GM19463 (cell line): ENCODE results near the gene S100A10.

Source experiments
- ATAC-seq: cut with Tn5 transposase; IDR thresholded peaks from one replicate; pipeline ENCODE4 v1.9.1; 2021; ENCODE audit warnings: mild to moderate bottlenecking, moderate library complexity; ENCODE audit not compliant: unreplicated experiment

S100A10 gene

GRCh38 chr1:151966061-151966460, 27.6 kb downstream of the S100A10 start:
- no peak for ATAC-seq

GRCh38 chr1:151964510-151964909, 29.1 kb downstream of the S100A10 start:
- ATAC-seq = no peak

DNA sequence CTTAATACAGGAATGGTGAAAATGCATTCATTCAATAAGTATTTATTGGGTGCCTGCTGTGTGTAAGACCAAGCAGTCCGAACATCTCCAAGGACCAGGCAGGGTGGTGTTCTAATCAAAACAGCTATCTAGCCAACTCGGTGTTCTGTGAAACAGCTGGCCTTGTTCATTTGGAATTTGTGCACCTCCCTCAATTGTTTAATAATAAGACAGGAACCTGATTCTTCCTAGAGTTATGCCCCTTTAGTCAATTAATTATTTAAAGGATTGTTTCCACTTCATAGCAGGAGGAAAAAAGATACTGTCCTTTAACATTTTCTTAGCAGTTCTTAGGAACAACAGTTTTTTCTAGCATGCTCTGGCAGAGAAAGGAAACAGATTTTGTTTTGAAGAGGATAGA, 30.4 kb downstream of the S100A10 start:
- ATAC-seq = no peak

GRCh38 chr1:151961833-151962232, 31.8 kb downstream of the S100A10 start:
- no peak for ATAC-seq

GRCh38 chr1:151960780-151961513, 32.7 kb downstream of the S100A10 start:
- no peak for ATAC-seq

- no peak for ATAC-seq
These were observed 34.7 kb downstream of the S100A10 start for GRCh38 chr1:151958959-151959358.

- ATAC-seq = no peak
These were observed 36.6 kb downstream of the S100A10 start for GRCh38 chr1:151956957-151957497.

GRCh38 chr1:151953409-151954094, 40.1 kb downstream of the S100A10 start:
- ATAC-seq = no peak

DNA sequence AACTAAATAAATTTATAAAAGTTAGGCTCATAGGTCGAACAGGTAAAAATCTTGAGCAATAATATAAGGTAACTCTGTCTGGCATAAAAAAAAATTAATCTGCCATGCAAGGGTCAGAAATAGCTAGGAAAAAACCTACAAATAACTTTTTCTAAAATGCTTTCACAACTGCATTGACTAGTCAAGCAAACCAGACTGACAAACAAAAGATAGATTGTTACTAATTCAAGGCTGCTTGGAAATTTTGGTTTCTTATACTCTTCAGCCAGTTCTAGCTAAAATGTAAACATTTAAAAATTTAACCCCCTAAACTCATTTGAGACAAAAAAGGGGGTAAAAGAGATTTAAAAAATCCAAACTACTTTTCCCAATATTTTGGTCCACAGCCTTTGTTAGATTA, 40.8 kb downstream of the S100A10 start:
- ATAC-seq = no peak

DNA sequence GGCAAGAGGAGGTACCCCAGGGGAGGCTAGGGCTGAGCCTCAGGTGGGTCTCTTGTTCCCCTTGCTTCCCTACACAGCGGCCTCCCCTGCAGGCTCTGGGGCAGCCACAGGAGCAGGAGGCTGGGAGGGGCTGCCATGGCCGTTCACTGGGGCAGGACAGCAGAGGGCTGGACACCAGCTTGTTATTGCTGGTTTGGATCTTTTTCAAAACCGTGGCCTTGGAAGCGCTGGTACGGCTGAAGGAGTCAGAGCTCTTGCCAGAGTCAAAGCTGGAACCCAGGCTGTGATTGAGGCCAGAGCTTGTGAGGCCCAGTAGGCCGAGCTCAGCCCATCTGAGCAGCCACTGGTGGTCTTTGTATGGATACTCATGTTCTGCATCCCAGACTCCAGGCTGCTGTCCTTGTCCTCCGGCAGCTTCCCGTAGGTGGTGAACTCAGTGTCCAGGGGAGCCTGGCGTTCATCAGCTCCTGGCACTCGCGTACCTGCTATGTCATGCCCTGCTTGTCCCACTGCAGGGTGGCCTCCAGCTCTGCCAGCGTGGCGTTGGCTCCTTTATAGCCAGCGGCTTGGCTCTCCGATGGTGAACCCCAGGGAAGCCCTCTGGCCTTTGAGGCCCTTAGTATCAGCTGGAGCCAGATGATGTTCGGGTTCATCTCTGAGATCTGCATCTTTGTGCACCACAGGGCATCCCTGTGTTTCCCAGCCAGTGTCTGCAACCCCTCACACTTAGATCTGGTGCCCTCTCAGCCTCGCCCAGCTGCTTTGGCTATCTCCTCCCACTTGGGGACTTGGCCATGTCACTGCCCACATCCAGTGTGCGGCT, 44.1 kb downstream of the S100A10 start:
- no peak for ATAC-seq

DNA sequence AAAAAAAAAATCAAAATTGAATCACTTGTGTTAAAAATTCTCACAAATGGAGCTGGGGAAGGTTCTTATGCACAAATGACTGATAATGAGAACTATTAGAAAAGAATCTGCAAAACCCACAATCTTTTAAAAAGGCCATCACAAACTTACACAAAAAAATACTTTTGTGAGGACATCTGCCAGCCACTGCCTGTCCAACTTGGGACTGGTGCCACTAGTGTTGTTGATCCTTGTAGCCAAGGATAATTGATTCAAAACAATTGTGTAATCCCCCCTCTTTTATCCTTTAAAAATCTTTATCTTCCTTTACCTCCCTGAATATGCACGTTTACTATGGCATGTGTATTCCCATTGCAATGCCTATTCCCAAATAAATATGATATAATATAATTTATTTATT, 45.2 kb downstream of the S100A10 start:
- no peak for ATAC-seq

GRCh38 chr1:151947140-151947539, 46.5 kb downstream of the S100A10 start:
- ATAC-seq = no peak

DNA sequence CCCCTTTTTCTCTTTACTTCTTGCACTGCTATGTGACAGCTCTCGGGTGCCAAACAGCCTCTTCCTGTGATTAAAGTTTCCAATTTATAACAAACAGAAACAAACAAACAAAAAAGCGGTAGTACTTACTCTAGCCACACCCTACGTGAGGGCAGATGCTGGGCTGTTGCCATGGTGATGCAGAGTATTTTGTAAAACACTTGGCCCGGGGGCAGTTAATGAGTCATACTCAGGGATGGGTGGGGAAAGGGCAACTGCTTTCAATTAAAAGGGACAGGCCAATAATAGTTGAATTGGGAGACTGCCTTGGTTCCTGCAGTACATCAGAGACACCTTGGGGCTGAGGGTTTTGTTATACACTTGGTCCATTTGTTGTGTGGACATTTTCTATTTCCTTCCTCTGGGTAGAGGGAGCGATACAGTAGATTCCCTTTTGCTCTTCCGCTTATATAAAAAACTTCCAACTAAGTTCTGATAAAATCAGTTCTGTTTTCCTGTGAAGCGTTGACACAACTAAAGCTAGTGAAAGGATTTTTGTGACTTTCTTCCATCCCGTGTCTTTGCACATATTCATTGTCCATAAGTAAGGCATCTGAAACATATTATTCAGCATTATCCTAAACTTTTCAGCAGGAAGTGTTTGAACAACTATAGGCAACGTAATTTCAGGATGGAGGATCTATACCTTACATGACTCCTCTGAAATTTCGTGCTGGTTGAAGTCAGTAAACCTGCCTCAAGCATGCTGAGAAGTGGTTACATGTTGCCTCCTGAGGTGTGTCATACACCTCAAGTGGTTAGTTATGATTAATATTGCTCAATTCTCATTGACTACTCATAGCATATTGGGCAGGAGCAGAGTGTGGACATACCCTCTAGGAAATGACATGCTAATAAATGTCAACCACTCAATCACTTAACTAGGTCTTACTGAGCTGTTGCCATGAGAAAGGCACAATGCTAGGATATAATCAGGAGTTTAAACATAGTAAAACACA, 47.6 kb downstream of the S100A10 start:
- no peak for ATAC-seq

DNA sequence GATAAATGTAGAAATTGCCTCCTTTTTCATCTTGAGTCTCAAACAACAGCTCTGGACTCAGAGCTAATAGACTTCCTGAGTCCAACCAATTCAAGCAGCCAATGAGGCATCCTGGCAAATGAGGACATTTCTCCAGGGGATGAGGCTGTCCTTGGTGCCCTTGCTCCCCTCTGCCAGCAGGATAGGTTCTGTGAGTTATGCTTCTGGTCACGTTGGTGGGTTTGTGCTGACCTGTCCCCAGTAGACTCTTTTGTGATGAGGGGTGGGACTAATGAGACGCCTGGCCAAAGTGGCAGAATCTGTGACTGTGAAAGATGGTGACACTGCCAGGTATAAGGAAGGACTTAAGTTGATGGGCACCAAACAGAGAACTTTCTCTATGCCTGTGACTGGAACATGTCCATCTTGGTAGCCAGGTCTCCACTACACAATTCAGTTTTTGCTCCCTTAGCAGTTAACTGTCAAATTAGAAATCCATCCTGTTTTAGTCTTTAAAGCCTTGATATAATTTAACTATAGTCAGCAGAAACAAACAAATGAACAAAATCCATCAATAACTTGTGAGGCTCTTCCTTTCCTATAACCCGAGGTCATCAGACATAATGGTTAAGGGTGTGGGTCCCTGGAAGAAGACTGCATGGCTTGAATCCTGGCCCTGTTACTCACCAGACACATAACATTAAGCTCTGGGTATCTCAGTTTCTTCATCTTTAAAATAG, 48.6 kb downstream of the S100A10 start:
- no peak for ATAC-seq

DNA sequence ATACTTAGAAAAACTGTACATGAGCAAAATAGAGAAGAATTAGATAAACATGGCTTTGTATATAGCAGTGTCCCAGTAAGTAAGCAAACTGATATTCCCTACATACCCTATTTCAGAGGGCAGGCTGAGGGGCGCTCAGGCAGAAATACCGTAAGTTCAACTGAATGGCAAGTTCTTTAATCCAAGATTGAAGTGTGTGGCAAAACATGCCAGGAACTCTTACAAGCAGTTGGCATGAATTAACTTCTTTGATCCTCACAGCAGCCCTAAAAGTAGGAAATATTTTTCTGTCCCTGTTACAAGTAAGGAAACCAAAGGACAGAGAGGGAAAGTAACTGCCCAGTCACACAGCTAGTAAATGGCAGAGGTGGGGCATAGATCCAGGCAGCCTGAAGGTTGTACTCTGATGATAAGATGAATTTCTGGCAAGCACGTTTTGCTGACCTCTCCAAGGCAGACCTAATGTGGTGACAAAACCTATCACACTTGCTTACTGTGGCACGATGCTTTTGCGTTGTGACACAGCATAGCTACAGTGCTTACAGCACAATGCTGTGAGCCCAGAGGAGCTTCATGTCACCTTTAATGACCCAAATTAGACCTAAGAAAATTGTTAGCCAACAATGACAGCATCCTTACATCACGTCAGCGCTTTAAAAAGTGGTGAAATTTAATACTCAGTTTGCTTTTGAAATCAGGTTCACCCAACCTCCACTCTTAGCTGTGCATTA, 49.4 kb downstream of the S100A10 start:
- no peak for ATAC-seq

DNA sequence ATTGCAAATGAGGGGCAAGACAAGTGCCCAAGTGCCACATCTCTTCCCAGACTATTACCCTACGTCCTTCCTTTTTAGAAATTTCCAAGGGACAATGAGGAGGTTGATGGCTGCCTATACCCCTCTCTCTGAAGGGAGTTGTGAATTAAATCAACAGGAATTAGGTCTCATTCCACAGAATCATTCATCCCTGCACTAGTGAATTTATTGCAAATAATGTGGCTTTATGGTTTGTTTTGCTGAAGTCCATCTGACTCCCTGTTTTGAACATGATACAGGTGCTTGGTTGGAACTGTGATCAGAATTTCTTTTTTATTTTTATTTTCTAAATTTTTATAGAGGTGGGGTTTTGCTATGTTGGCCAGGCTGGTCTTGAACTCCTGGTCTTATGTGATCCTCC, 50.1 kb downstream of the S100A10 start:
- ATAC-seq = no peak

GRCh38 chr1:151942882-151943281, 50.8 kb downstream of the S100A10 start:
- ATAC-seq = no peak

- no peak for ATAC-seq
These were observed 53.1 kb downstream of the S100A10 start for GRCh38 chr1:151940541-151940940.

- no peak for ATAC-seq
These were observed 53.9 kb downstream of the S100A10 start for GRCh38 chr1:151939779-151940178.
